Stomach (tissue), 9 donors: ENCODE data around the gene NLRP3. TPM values are rescaled to one million over a fixed set of nuclear protein-coding genes. Genes with fewer than 3 reads are reported as not detected.
A peak's percentile ranks its signal among the peaks of the same experiment; 100 is the strongest.

Experiments
- DNase-seq, 2 donors: peaks; one replicate each; pipeline versions ENCODE4 v3.0.0 to v3.0.0-alpha.2; 2013 to 2019
- H3K27ac ChIP-seq, 5 donors: fragments of 200-600 bp in 4 of 5; sonication (generic) in 4 of 5; one replicate each; pipeline ENCODE4 v1.5.1; 2013 to 2019; ENCODE audit warnings: mild to moderate bottlenecking in 1 of 5, moderate library complexity in 1 of 5
- H3K27me3 ChIP-seq, 3 donors: fragments of 200-600 bp; sonication (generic); one replicate each; pipeline ENCODE4 v1.5.1; 2017 to 2019; ENCODE audit warnings: mixed run types in 1 of 3
- H3K36me3 ChIP-seq, 4 donors: fragments of 200-600 bp; sonication (generic); 1 replicate in 3 of 4; 2 replicates in 1 of 4; pipeline ENCODE4 v1.5.1; 2016 to 2019
- H3K4me1 ChIP-seq, 4 donors: fragments of 200-600 bp; sonication (generic); one replicate each; pipeline ENCODE4 v1.5.1; 2016 to 2019
- H3K4me3 ChIP-seq, 4 donors: fragments of 200-600 bp; sonication (generic) in 3 of 4; one replicate each; pipeline ENCODE4 v1.5.1; 2016 to 2019; ENCODE audit warnings: mild to moderate bottlenecking in 1 of 4
- H3K9me3 ChIP-seq, 4 donors: fragments of 200-600 bp; sonication (generic); one replicate each; pipeline ENCODE4 v1.5.1; 2016 to 2019
- CTCF ChIP-seq, 7 experiments: fragments of 450-650 bp in 4 of 7; fragments of 200-600 bp in 3 of 7; sonication (generic) in 3 of 7; IDR thresholded peaks; one replicate each; pipeline ENCODE4 v1.5.1; 2016 to 2019; ENCODE audit warnings: antibody characterized with exemption in 7 of 7, control low read depth in 2 of 7, mild to moderate bottlenecking in 1 of 7
- EP300 ChIP-seq: sonication (generic); formaldehyde crosslinking; IDR thresholded peaks from one replicate; pipeline ENCODE4 v1.6.1; 2017; ENCODE audit warnings: antibody characterized with exemption
- POLR2A ChIP-seq, 4 donors: fragments of 450-650 bp; IDR thresholded peaks; one replicate each; pipeline ENCODE4 v1.6.1; 2016; ENCODE audit warnings: antibody characterized with exemption in 4 of 4, control low read depth in 2 of 4, mild to moderate bottlenecking in 1 of 4, moderate library complexity in 1 of 4
- POLR2AphosphoS5 ChIP-seq, 3 donors: sonication (generic); formaldehyde crosslinking; IDR thresholded peaks; one replicate each; pipeline ENCODE4 v1.6.1; 2016; ENCODE audit warnings: antibody characterized with exemption in 3 of 3
- WGBS, 5 donors: extraction: QIAGEN DNeasy Blood & Tissue Kit in 3 of 5; methylation state at CpG; one replicate each; pipeline versions ENCODE4 v1.1.5 to v1.1.7; 2013 to 2018; 5-methylcytosine and 5-hydroxymethylcytosine counted together
- intact Hi-C: fragments of 100-400 bp; cut with DNase I; formaldehyde crosslinking; loops from one replicate; pipeline ENCODE4 v1.15.1; 2023; ENCODE audit warnings: low total_unique reads
- polyA plus RNA-seq, 3 donors: library from polyadenylated mRNA; stranded (reverse); fragments of 200-250 nt; gene quantifications; one replicate each; pipeline ENCODE4 v1.2.3, GENCODE V29; 2013
- total RNA-seq, 5 donors: library from RNA; depleted of rRNA; stranded (reverse); fragments of >200 nt; gene quantifications; one replicate each; pipeline versions ENCODE4 v1.1.0 to v1.2.3, GENCODE V29; 2014 to 2016
- donor health status: healthy with polysubstance abuse.
- donor health status: Bipolar disorder and iron deficiency.
- donor health status: healthy.

NLRP3 gene
- total and polyA plus RNA-seq, 8 donors: under 0.01 to 5.5 (median 2.0) TPM; not detected in 1

DNA sequence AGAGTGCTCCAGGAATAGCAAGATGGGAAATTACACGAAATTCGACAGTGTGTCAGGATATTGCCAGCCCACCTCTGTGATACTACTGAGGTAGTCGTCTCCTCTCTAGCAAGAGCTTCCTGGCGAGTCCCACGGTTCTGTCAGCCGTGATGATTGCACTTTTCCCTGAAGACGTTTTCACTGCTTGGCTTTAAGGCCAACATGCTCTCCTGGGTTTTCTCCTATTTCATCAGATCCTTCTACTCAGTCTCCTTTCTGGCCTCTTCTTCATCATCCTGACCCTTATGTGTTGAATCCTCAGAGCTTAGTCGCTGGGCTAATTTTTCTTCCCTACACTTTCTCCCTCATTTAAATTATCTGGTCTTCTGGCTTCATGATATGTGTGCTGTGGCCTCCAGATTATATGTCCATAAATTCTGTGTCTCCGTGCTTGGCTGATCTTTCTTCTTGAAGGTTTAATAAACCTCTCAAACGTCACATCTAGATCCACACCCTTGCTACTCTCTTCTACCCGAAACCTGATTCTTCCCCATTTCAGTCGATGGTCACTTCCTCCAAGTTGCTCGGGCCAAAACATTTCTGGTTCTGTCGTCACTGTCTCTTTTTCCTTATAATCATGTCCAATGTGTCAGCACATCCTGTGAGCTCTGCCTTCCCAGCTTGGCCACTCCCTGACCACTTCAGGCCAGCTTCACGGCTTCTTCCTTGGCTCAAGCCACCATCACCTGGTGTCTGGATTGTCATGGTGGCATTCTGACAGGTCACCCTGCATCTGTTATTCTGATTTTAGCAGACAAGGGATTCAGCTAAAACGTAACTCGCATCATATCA, 29.8 kb downstream of the NLRP3 start:
- H3K27me3 ChIP-seq: no peaks in the 10 kb centered on the region
- peaks cover 0 to 16% (median 0%) of the 10 kb centered on the region in 4 donors for H3K4me1 ChIP-seq
- peaks cover 0 to 4% (median 0%) of the 10 kb centered on the region in 4 donors for H3K9me3 ChIP-seq
- intact Hi-C loops: no loop called here
- peak in 1 of 2 donors; percentile 13 for DNase-seq
- no peaks in the 10 kb centered on the region for H3K36me3 ChIP-seq
- WGBS, 5 donors: 73 to 85% (median 83%) methylated on average over 17 of the region's 17 CpGs
- no peak overlapping the region for H3K4me3 ChIP-seq
- no peak for TF ChIP-seq POLR2A (IDR thresholded peaks at IDR 0.05)
- no peak for TF ChIP-seq EP300
- TF ChIP-seq POLR2AphosphoS5 (IDR thresholded peaks at IDR 0.05): no peak
- no peak for TF ChIP-seq CTCF (IDR thresholded peaks at IDR 0.05)
- peak overlapping the region in 1 of 5 donors; percentile 48 for H3K27ac ChIP-seq

DNA sequence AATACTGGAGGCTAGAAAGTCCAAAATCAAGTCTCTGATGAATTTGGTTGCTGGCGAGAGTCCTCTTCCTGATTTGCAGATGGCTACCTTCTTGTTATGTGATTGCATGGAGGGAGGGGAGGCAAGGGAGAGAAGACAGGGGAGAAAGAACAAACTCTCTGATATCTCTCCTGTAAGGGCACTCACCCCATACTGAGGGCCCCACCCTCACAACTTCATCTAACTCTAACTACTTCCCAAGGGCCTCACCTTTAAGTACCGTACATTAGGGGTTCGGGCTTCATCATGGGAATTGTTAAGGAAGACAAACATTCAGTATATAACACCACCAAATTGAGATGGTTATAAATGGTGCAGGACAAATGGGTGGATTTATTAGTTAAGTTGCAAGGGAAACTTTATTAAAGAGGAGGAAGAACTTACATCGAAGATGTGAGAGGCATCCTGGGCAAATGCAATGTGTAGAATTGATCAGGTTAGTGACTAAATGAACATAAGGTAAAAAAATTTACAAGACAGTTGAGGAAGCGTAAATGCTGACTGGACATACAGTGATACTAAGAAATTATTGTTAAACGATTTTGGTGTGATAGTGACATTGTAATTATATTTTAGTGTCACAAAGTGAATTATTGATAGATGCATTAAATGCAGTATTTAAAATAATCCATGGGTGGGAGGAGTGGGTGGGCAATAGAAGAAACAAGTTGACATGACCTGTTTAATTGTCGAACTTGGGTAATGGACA, 31.4 kb downstream of the NLRP3 start:
- 88 to 91% (median 90%) methylated on average over 7 of the region's 7 CpGs for WGBS, 5 donors
- no peaks in the 10 kb centered on the region for H3K36me3 ChIP-seq
- peaks cover 0 to 4% (median 0%) of the 10 kb centered on the region in 4 donors for H3K9me3 ChIP-seq
- peaks cover 0 to 16% (median 0%) of the 10 kb centered on the region in 4 donors for H3K4me1 ChIP-seq
- H3K27ac ChIP-seq: peak overlapping the region in 1 of 5 donors; percentile 70
- DNase-seq: no peak
- peak overlapping the region; percentile 41 to 52 (median 48) for H3K4me3 ChIP-seq
- intact Hi-C loops: no loop called here
- no peak for TF ChIP-seq POLR2A (IDR thresholded peaks at IDR 0.05)
- no peak for TF ChIP-seq POLR2AphosphoS5 (IDR thresholded peaks at IDR 0.05)
- no peak for TF ChIP-seq CTCF (IDR thresholded peaks at IDR 0.05)
- no peaks in the 10 kb centered on the region for H3K27me3 ChIP-seq

GRCh38 chr1:247448107-247448791, 32.3 kb downstream of the NLRP3 start:
- peak overlapping the region; percentile 41 to 52 (median 48) for H3K4me3 ChIP-seq
- H3K27ac ChIP-seq: peak overlapping the region in 4 of 5 donors; percentile 30 to 72 (median 62)
- peak; percentile 63 to 92 for DNase-seq

GRCh38 chr1:247451388-247452010, 35.5 kb downstream of the NLRP3 start:
- no peaks in the 10 kb centered on the region for H3K36me3 ChIP-seq
- H3K4me3 ChIP-seq: no peak overlapping the region
- intact Hi-C loops: no loop called here
- no peaks in the 10 kb centered on the region for H3K9me3 ChIP-seq
- H3K27ac ChIP-seq: no peak overlapping the region
- H3K27me3 ChIP-seq: peaks cover 0 to 10% (median 0%) of the 10 kb centered on the region in 3 donors
- no peak for TF ChIP-seq CTCF (IDR thresholded peaks at IDR 0.05)
- no peak for TF ChIP-seq POLR2A (IDR thresholded peaks at IDR 0.05)
- TF ChIP-seq EP300: no peak
- TF ChIP-seq POLR2AphosphoS5 (IDR thresholded peaks at IDR 0.05): no peak
- WGBS, 5 donors: 93 to 98% (median 95%) methylated on average over 22 to 23 of the region's 23 CpGs
- DNase-seq: no peak
- H3K4me1 ChIP-seq: peaks cover 0 to 16% (median 0%) of the 10 kb centered on the region in 4 donors

More at GRCh38 chr1:247448107-247448791, 32.3 kb downstream of the NLRP3 start:
- 7 to 27% (median 12%) methylated on average over 31 of the region's 31 CpGs for WGBS, 5 donors
- H3K27me3 ChIP-seq: no peaks in the 10 kb centered on the region
- intact Hi-C loops: no loop called here
- peaks cover 0 to 4% (median 0%) of the 10 kb centered on the region in 4 donors for H3K9me3 ChIP-seq
- no peaks in the 10 kb centered on the region for H3K36me3 ChIP-seq
- peaks cover 0 to 16% (median 0%) of the 10 kb centered on the region in 4 donors for H3K4me1 ChIP-seq
- TF ChIP-seq EP300 (no peak), POLR2AphosphoS5 (IDR thresholded peaks at IDR 0.05) (peak in 1 of 3 donors; percentile 54)
